Central memory CD8-positive, alpha-beta T cell (primary cell): ENCODE results near the gene EXO1.
"Not testable (repeated sequence)": the region's sequence is repeated elsewhere in the genome, so short reads cannot be mapped to it uniquely, and the experiment has no call there.

Source experiments
- ATAC-seq: fragments of 150-1000 bp; cut with Tn5 transposase; replicated peaks from 2 replicates; pipeline ENCODE4 v1.10.0; 2022; ENCODE audit warnings: mild to moderate bottlenecking, moderate FRiP score, moderate number of reproducible peaks; ENCODE audit not compliant: poor library complexity, severe bottlenecking; ENCODE audit errors: extremely low read depth
- DNase-seq, 2 donors: peaks; one replicate each; pipeline ENCODE4 v3.0.0; 2021; ENCODE audit warnings: low spot score in 2 of 2
- H3K27ac Mint-ChIP-seq: one replicate; pipeline ENCODE4 v1.8.0; 2022; ENCODE audit warnings: low read depth, mild to moderate bottlenecking, moderate library complexity, mixed read lengths
- H3K27me3 Mint-ChIP-seq: one replicate; pipeline ENCODE4 v1.8.0; 2022; ENCODE audit warnings: mixed read lengths
- H3K36me3 Mint-ChIP-seq: one replicate; pipeline ENCODE4 v1.8.0; 2022; ENCODE audit warnings: mild to moderate bottlenecking, moderate library complexity, mixed read lengths; ENCODE audit not compliant: insufficient read depth
- H3K4me1 Mint-ChIP-seq: one replicate; pipeline ENCODE4 v1.8.0; 2022; ENCODE audit warnings: mixed read lengths
- H3K4me3 Mint-ChIP-seq: one replicate; pipeline ENCODE4 v1.8.0; 2022; ENCODE audit warnings: mild to moderate bottlenecking, moderate library complexity, mixed read lengths
- H3K9me3 Mint-ChIP-seq: one replicate; pipeline ENCODE4 v1.8.0; 2022; ENCODE audit warnings: mixed read lengths

EXO1 gene

DNA sequence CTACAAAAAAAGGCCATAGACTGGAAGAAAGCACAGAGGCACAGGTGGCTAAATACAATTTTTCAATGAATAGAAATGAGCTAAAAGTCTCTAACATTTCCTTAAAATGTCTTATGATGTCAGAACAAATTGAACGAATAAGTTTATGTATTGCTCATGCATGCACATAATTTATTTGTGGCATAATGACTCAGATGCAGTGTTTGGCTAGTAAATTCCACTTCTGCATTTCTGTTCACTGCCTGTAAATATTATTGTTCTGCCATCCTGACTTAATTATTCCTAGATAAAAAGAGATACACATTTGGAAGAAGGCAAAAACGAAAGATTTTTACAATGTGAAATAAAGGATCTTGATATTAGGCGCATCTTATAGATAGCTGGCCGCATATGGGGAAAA, 26.6 kb upstream of the EXO1 start:
- H3K4me3 Mint-ChIP-seq = no peak overlapping the region
- DNase-seq = no peak
- no peak for ATAC-seq
- no peaks in the 10 kb centered on the region for H3K36me3 Mint-ChIP-seq
- H3K4me1 Mint-ChIP-seq = no peaks in the 10 kb centered on the region
- H3K27me3 Mint-ChIP-seq = peaks cover 16% of the 10 kb centered on the region
- no peaks in the 10 kb centered on the region for H3K9me3 Mint-ChIP-seq
- no peak overlapping the region for H3K27ac Mint-ChIP-seq

DNA sequence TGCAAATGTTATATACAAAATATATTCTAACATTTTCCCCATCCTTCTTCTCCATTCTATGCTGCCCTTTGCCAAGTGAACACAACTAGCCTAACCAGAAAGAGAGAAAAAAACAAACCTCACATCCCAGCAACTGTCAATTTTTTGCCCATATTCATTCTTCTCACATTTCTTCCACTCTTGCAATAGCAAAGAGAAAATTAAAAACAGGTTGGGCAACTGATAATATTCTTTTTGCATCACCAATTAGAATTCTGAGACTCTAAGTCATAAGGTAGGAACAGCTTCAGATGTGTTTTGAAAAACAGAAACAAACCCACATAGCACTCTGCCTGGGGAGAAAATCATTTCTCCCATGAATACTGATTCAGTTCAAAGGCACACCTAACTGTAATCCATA, 25.2 kb upstream of the EXO1 start:
- Mint-ChIP-seq H3K27me3 (peaks cover 10% of the 10 kb centered on the region), H3K36me3 (no peaks in the 10 kb centered on the region), H3K4me3 (no peak overlapping the region), H3K9me3 (no peaks in the 10 kb centered on the region), H3K27ac (no peak overlapping the region), H3K4me1 (no peaks in the 10 kb centered on the region)
- DNase-seq (no peak), ATAC-seq (no peak)

DNA sequence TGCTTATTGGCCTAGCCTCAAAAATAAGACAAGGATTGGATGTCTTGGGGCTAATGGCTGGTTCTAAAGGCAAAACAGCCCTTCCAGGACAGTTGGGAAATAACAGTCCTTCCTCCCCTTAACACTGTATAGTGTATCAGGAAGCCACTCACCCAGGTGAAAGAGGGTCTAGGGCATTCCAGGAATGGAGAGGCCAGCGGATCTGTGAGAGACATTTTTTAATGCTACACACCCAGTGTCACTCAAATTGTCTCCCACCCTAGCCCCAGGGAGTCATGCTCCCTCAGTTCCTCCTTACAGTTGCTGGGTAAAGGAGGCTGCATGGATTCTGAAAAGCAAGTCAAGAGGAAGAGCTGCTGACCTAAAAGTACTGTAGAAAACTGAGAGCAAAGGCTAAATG, 24.1 kb upstream of the EXO1 start:
- H3K4me1 Mint-ChIP-seq = no peaks in the 10 kb centered on the region
- H3K36me3 Mint-ChIP-seq = no peaks in the 10 kb centered on the region
- H3K27me3 Mint-ChIP-seq = peaks cover 16% of the 10 kb centered on the region
- no peak overlapping the region for H3K27ac Mint-ChIP-seq
- no peak for ATAC-seq
- H3K9me3 Mint-ChIP-seq = no peaks in the 10 kb centered on the region
- no peak overlapping the region for H3K4me3 Mint-ChIP-seq
- no peak for DNase-seq

DNA sequence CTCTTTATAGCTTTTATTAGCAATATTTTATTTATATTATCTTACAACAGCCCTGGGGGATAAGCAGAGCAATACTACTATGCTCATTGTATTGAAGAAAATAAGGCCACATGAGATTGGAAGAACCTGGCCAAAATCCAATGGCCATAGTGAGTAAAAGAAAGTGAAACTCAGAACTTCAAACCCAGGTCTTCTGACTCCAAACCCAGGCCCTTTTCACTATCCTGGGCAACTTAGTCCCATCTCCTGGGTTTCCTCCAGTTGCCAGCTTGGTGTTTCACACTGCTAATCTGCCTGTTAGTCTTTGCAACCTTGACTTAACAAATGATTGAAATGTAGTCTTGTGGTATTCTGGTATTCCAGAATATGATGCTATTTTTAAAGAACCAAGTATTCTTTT, 22.4 kb upstream of the EXO1 start:
- no peaks in the 10 kb centered on the region for H3K9me3 Mint-ChIP-seq
- no peak overlapping the region for H3K27ac Mint-ChIP-seq
- H3K4me3 Mint-ChIP-seq = no peak overlapping the region
- no peaks in the 10 kb centered on the region for H3K36me3 Mint-ChIP-seq
- DNase-seq (no peak), ATAC-seq (no peak)
- H3K4me1 Mint-ChIP-seq = no peaks in the 10 kb centered on the region
- H3K27me3 Mint-ChIP-seq = peaks cover 24% of the 10 kb centered on the region

DNA sequence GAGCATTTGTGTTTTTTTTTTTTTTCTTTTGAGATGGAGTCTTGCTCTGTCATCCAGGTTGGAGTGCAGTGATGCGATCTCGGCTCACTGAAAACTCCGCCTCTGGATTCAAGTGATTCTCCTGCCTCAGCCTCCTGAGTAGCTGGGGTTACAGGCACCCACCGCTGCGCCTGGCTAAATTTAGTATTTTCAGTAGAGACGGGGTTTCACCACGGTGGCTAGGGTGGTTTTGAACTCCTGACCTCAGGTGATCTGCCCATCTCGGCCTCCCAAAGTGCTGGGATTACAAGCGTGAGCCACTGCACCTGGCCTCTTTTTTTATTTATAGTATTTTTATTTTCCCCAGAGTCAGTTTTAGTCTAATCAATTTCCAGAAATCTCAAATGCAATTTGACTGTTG, 21.4 kb upstream of the EXO1 start:
- not testable (repeated sequence) for H3K9me3 Mint-ChIP-seq, H3K4me3 Mint-ChIP-seq, DNase-seq, H3K27ac Mint-ChIP-seq, H3K36me3 Mint-ChIP-seq, H3K4me1 Mint-ChIP-seq, ATAC-seq
- H3K27me3 Mint-ChIP-seq = peaks cover 28% of the 10 kb centered on the region

DNA sequence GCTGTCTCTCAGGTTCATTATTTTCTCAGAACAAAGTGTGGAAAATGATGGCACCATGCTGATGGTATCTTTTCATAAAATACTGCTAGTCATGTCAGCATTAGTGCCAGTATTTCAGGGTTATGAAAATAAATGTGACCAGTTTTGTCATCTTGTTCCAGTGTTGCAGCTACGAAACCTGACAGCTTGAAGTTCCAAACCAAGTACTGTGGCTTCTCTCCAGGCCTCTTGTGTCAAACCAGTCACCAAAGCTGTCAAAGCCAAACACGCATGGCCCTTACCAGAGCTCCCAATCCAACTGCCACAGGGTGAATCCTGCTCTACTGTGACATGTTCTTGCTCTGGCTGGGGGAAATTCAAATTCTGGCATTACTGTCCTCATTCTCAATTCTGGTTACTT, 20.7 kb upstream of the EXO1 start:
- Mint-ChIP-seq H3K27ac (no peak overlapping the region), H3K9me3 (no peaks in the 10 kb centered on the region), H3K36me3 (no peaks in the 10 kb centered on the region), H3K27me3 (peaks cover 34% of the 10 kb centered on the region), H3K4me3 (no peak overlapping the region), H3K4me1 (no peaks in the 10 kb centered on the region)
- no peak for DNase-seq
- ATAC-seq = no peak

DNA sequence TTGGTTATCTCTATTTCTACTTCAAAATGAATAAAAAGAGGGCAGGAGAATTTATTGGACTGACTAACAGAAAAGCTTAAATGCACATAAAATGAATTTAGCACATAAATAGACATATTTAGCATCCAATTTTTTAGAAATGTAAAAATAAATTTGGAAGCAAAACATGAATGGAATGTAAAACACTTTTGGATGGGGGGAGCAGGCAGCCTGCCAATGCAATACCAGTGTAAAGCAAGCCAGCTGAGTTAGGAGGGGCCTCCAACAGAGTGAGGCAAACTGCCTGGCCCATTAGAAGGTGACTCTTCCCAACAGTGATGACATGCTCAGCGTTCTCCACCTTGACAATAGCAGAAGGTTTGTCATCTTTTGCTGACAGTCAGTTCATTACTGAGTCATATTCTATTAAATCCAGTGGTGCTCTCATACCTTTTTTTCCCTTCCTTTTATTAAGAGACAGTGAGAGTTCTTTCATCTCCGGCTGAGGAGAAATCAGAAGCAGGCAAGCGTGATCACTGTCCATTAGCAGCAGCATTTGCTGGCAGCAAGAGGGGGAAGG, 19.5 kb upstream of the EXO1 start:
- no peak overlapping the region for H3K27ac Mint-ChIP-seq

DNA sequence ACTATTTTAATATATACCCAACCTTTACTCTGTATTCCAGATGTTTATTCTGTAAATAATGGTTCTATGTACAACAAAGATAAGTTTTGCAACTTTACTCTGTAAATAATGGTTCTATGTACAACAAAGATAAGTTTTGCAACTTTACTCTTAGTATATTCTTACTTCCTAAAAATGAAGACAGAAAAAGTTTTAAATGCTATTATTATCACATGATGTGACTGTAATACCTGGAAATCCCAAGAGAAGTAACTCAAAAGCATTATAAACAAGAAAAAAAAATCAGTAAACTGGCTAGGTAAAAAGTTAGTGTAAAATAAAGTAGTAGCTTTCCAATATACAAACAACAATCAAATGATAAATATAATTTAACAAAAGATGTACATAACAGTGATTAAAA, 18.5 kb upstream of the EXO1 start:
- H3K27me3 Mint-ChIP-seq = peaks cover 46% of the 10 kb centered on the region
- H3K4me1 Mint-ChIP-seq = no peaks in the 10 kb centered on the region
- no peak overlapping the region for H3K27ac Mint-ChIP-seq
- no peak overlapping the region for H3K4me3 Mint-ChIP-seq
- no peaks in the 10 kb centered on the region for H3K9me3 Mint-ChIP-seq
- no peak for ATAC-seq
- no peak for DNase-seq
- H3K36me3 Mint-ChIP-seq = no peaks in the 10 kb centered on the region

More for the DNA sequence above, 19.5 kb upstream of the EXO1 start:
- Mint-ChIP-seq H3K27me3 (peaks cover 46% of the 10 kb centered on the region), H3K4me1 (no peaks in the 10 kb centered on the region), H3K4me3 (no peak overlapping the region), H3K9me3 (no peaks in the 10 kb centered on the region), H3K36me3 (no peaks in the 10 kb centered on the region)
- no peak for ATAC-seq
- no peak for DNase-seq

DNA sequence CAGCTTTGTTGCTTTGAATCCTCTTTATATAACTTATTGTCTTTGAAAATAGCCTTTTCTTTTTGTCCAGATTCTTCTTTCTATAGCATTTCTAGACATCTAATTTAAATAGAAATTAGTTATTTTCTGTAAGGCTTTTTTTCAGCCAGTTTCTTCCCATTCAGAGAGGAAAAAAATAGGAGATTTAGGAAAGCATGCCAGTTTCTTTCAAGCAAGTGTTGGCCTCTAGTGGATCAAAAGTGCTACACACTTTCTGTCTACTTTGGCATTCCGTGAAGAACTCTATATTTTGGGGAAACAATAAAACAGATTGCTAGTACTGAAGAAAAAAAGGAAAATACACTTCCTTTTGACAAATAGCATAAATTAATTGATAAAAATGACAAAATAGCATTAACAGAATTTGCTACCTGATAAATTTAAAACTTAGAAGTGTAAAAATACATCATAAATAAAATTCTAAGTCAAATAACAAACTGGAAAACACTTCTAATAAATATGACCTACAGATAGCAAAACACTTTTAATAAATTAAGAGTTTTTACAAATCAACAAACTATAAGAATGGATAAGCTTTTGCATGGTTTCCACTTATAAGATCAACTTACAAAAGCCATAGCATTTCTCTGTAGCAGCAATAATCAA, 13.1 kb upstream of the EXO1 start:
- ATAC-seq = no peak
- H3K36me3 Mint-ChIP-seq = no peaks in the 10 kb centered on the region
- no peak overlapping the region for H3K4me3 Mint-ChIP-seq
- H3K9me3 Mint-ChIP-seq = no peaks in the 10 kb centered on the region
- no peaks in the 10 kb centered on the region for H3K4me1 Mint-ChIP-seq
- H3K27me3 Mint-ChIP-seq = peaks cover 52% of the 10 kb centered on the region
- H3K27ac Mint-ChIP-seq = no peak overlapping the region
- no peak for DNase-seq

DNA sequence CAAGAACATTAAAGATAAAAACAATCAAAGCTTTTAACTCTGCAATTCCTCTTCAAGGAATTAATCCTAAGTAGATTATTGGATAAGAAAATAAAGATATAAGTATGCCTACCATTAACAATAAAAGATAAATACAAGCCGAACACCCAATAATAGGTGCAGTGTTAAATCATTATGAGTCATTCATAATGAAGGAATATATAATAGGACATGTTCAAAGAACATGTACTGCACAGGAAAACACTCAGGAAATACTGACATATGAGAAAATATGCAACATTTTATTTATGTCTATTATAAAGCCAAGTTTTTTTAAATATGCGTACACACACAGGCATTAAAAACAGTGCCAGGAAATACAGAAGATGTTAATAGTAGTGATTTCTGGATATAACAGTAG, 11.1 kb upstream of the EXO1 start:
- H3K4me1 Mint-ChIP-seq = no peaks in the 10 kb centered on the region
- DNase-seq (no peak), ATAC-seq (no peak)
- peaks cover 55% of the 10 kb centered on the region for H3K27me3 Mint-ChIP-seq
- H3K4me3 Mint-ChIP-seq = no peak overlapping the region
- no peaks in the 10 kb centered on the region for H3K9me3 Mint-ChIP-seq
- H3K36me3 Mint-ChIP-seq = peaks cover 1% of the 10 kb centered on the region
- H3K27ac Mint-ChIP-seq = no peak overlapping the region

DNA sequence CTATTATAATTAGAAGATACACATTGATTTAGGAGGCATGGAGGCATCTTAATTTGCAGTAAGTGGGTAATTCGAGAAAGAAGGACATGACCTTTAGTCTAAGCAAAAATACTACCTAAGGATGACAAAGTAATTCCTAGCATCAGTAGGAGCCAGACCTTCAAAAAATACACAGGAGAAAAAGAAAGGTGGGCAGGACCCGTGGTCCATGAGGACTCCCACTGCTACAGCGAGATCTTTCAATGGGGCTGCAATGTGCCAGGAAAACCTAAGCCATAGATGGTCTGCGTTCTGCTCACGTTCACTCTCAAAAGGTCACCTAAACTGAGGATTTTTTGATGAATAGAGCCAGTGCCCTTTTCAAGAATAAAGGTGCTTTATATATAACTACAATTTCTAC, 10.6 kb upstream of the EXO1 start:
- Mint-ChIP-seq H3K4me1 (no peaks in the 10 kb centered on the region), H3K36me3 (peaks cover 1% of the 10 kb centered on the region), H3K27ac (no peak overlapping the region), H3K4me3 (no peak overlapping the region), H3K27me3 (peaks cover 54% of the 10 kb centered on the region), H3K9me3 (no peaks in the 10 kb centered on the region)
- ATAC-seq (no peak), DNase-seq (no peak)

DNA sequence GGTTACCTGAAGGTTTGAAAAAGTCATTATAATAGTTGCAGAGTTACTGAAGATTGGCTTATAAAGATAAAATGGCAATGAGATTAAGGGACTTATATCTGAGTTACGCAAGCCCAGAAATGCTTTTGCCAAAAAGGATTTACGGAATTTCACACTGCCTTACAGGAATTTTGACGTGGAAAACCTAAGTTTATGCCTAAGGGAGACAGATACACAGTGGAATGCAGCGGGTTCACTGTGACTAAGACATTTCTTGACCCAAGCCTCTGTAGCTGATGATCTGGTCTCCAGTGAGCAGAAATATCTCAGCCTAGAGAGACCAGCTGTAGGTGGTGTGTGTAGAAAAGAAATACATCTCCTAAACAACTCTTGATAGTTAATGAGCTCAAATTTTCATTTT, 10.1 kb upstream of the EXO1 start:
- ATAC-seq (no peak), DNase-seq (no peak)
- H3K4me3 Mint-ChIP-seq = no peak overlapping the region
- H3K36me3 Mint-ChIP-seq = peaks cover 1% of the 10 kb centered on the region
- H3K27ac Mint-ChIP-seq = no peak overlapping the region
- no peaks in the 10 kb centered on the region for H3K4me1 Mint-ChIP-seq
- H3K9me3 Mint-ChIP-seq = no peaks in the 10 kb centered on the region
- H3K27me3 Mint-ChIP-seq = peaks cover 54% of the 10 kb centered on the region

DNA sequence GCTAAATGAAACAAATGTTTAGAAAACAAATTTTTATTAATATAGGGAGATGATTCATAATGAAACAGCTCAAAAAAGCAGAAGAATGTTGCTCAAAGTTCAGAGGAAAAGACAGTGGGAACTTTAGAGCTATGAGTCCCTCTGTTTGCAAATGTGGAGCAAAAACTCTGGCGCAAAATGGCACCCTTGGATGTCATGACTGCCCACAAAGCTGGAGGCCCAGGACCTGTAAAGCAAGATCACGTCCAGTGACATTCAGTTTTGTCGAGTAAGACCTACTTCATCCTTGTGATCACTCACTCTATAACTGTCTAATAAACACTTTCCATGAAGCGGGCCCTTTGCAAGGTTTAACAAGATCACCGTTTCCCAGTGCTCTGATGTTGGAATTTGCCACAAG, 9.1 kb upstream of the EXO1 start:
- no peaks in the 10 kb centered on the region for H3K9me3 Mint-ChIP-seq
- no peak overlapping the region for H3K4me3 Mint-ChIP-seq
- H3K4me1 Mint-ChIP-seq = no peaks in the 10 kb centered on the region
- H3K36me3 Mint-ChIP-seq = peaks cover 1% of the 10 kb centered on the region
- DNase-seq (no peak), ATAC-seq (no peak)
- H3K27ac Mint-ChIP-seq = no peak overlapping the region
- peaks cover 58% of the 10 kb centered on the region for H3K27me3 Mint-ChIP-seq
